Measurements from ENCODE around the gene PJA2.

Gene PJA2

GRCh38 chr5:109408991-109409843 is 557 bp downstream of the PJA2 start:
- no peak for TF ChIP-seq CTCF (IDR thresholded peaks at IDR 0.05)
- H3K27ac ChIP-seq, result peak overlapping the region; percentile 95

- TF ChIP-seq ZFX (IDR thresholded peaks at IDR 0.05; ENCODE audit: borderline replicate concordance), result no peak
- no peak for TF ChIP-seq CTCF (IDR thresholded peaks at IDR 0.05)
- H3K27ac ChIP-seq, result no peak overlapping the region
Measured at GRCh38 chr5:109407913-109408312, 1.9 kb downstream of the PJA2 start.

- TF ChIP-seq ZFX (IDR thresholded peaks at IDR 0.05; ENCODE audit: borderline replicate concordance) (no peak), CTCF (IDR thresholded peaks at IDR 0.05) (no peak)
Measured at GRCh38 chr5:109406719-109407118, 3.1 kb downstream of the PJA2 start.

GRCh38 chr5:109404428-109404960 is 5.3 kb downstream of the PJA2 start:
- no peak overlapping the region for H3K27ac ChIP-seq
- TF ChIP-seq ZFX (IDR thresholded peaks at IDR 0.05; ENCODE audit: borderline replicate concordance), result no peak

More at GRCh38 chr5:109406719-109407118, 3.1 kb downstream of the PJA2 start:
- no peak overlapping the region for H3K27ac ChIP-seq

GRCh38 chr5:109403469-109403868 is 6.3 kb downstream of the PJA2 start:
- no peak for TF ChIP-seq ZFX (IDR thresholded peaks at IDR 0.05; ENCODE audit: borderline replicate concordance)
- no peak for TF ChIP-seq CTCF (IDR thresholded peaks at IDR 0.05)
- H3K27ac ChIP-seq, result no peak overlapping the region

- TF ChIP-seq ZFX (IDR thresholded peaks at IDR 0.05; ENCODE audit: borderline replicate concordance) (no peak), CTCF (IDR thresholded peaks at IDR 0.05) (no peak)
- no peak overlapping the region for H3K27ac ChIP-seq
Measured at GRCh38 chr5:109399092-109399759, 10.5 kb downstream of the PJA2 start.

- H3K27ac ChIP-seq, result no peak overlapping the region
- TF ChIP-seq ZFX (IDR thresholded peaks at IDR 0.05; ENCODE audit: borderline replicate concordance) (no peak), CTCF (IDR thresholded peaks at IDR 0.05) (no peak)
Measured at GRCh38 chr5:109396965-109397364, 12.8 kb downstream of the PJA2 start.
